OCI-LY3 (cell line): ENCODE data around the gene FAM153A.
"Not testable (repeated sequence)": the region's sequence is repeated elsewhere in the genome, so short reads cannot be mapped to it uniquely, and the experiment has no call there.

Experiments
- CTCF ChIP-seq: fragments of 200-600, 300-600 bp; sonication (generic); IDR thresholded peaks from 2 replicates; pipeline ENCODE4 v1.5.1; 2014; ENCODE audit warnings: antibody characterized with exemption, low read length, low read depth
- EZH2phosphoT487 ChIP-seq: fragments of 200-600 bp; shearing (Covaris generic); IDR thresholded peaks from 2 replicates; pipeline ENCODE4 v1.6.1; 2018; ENCODE audit warnings: antibody characterized with exemption, mixed run types, low read depth

GRCh38 chr5:177715423-177715822 lies 67.3 kb downstream of the FAM153A start:
- TF ChIP-seq CTCF, EZH2phosphoT487: not testable (repeated sequence)
